ENCODE data around the gene TRIM62. TPM values are rescaled to one million over a fixed set of nuclear protein-coding genes. Genes with fewer than 3 reads are reported as not detected.

The TRIM62 gene
- total RNA-seq, 6 experiments from 2014 or later: 6.2 to 7.9 (median 7.1) TPM

- TF ChIP-seq CTCF (IDR thresholded peaks at IDR 0.05): no peak
- H3K27ac Mint-ChIP-seq: no peak overlapping the region
- peaks cover 9% of the 10 kb centered on the region for H3K36me3 Mint-ChIP-seq (ENCODE audit: low read depth)
- no peak for DNase-seq
- H3K4me1 Mint-ChIP-seq (ENCODE audit: low read depth): peaks cover 6% of the 10 kb centered on the region; the same call in 1 of the 2 replicates
- no peaks in the 10 kb centered on the region; the same call in 1 of the 2 replicates for H3K27me3 Mint-ChIP-seq (ENCODE audit: insufficient read depth)
- no peak overlapping the region for H3K4me3 Mint-ChIP-seq
- H3K9me3 Mint-ChIP-seq: no peaks in the 10 kb centered on the region
Observed at GRCh38 chr1:33150522-33150921, 31.3 kb downstream of the TRIM62 start.

- TF ChIP-seq CTCF (IDR thresholded peaks at IDR 0.05): no peak
- H3K36me3 Mint-ChIP-seq (ENCODE audit: low read depth): peaks cover 9% of the 10 kb centered on the region
- peaks cover 12% of the 10 kb centered on the region for H3K4me1 Mint-ChIP-seq (ENCODE audit: low read depth)
- no peak for DNase-seq
- H3K9me3 Mint-ChIP-seq: no peaks in the 10 kb centered on the region
- H3K4me3 Mint-ChIP-seq: no peak overlapping the region
- no peak overlapping the region for H3K27ac Mint-ChIP-seq
- no peaks in the 10 kb centered on the region; the same call in 1 of the 2 replicates for H3K27me3 Mint-ChIP-seq (ENCODE audit: insufficient read depth)
Observed at GRCh38 chr1:33149453-33150190, 32.2 kb downstream of the TRIM62 start.

- DNase-seq: no peak
- no peak overlapping the region for H3K27ac Mint-ChIP-seq
- H3K36me3 Mint-ChIP-seq (ENCODE audit: low read depth): peaks cover 5% of the 10 kb centered on the region
- H3K27me3 Mint-ChIP-seq (ENCODE audit: insufficient read depth): no peaks in the 10 kb centered on the region; the same call in none of the 2 replicates
- H3K4me1 Mint-ChIP-seq (ENCODE audit: low read depth): peaks cover 20% of the 10 kb centered on the region
- no peaks in the 10 kb centered on the region for H3K9me3 Mint-ChIP-seq
- no peak for TF ChIP-seq CTCF (IDR thresholded peaks at IDR 0.05)
- no peak overlapping the region for H3K4me3 Mint-ChIP-seq
Observed at GRCh38 chr1:33148615-33149014, 33.2 kb downstream of the TRIM62 start.

- Mint-ChIP-seq H3K27ac (no peak overlapping the region; the same call in 1 of the 2 replicates), H3K9me3 (no peaks in the 10 kb centered on the region), H3K36me3 (ENCODE audit: low read depth) (peaks cover 5% of the 10 kb centered on the region), H3K4me3 (no peak overlapping the region), H3K27me3 (ENCODE audit: insufficient read depth) (no peaks in the 10 kb centered on the region; the same call in 1 of the 2 replicates), H3K4me1 (ENCODE audit: low read depth) (peaks cover 23% of the 10 kb centered on the region)
- peak; percentile 22 for DNase-seq
- peak; percentile 78 for TF ChIP-seq CTCF (IDR thresholded peaks at IDR 0.05)
Observed at GRCh38 chr1:33147997-33148314, 33.9 kb downstream of the TRIM62 start.

GRCh38 chr1:33147275-33147996 is 34.4 kb downstream of the TRIM62 start:
- Mint-ChIP-seq H3K27me3 (ENCODE audit: insufficient read depth) (peaks cover 3% of the 10 kb centered on the region; the same call in 1 of the 2 replicates), H3K36me3 (ENCODE audit: low read depth) (peaks cover 5% of the 10 kb centered on the region), H3K4me1 (ENCODE audit: low read depth) (peaks cover 28% of the 10 kb centered on the region), H3K4me3 (no peak overlapping the region), H3K27ac (no peak overlapping the region), H3K9me3 (no peaks in the 10 kb centered on the region)
- no peak for TF ChIP-seq CTCF (IDR thresholded peaks at IDR 0.05)
- no peak for DNase-seq

All from HFFc6 (cell line).